Stomach (tissue), 4 donors: Measurements from ENCODE around the gene IL1B.
"Not testable (repeated sequence)": the region's sequence is repeated elsewhere in the genome, so short reads cannot be mapped to it uniquely, and the experiment has no call there.

Experiments used
- CTCF ChIP-seq, 7 experiments: fragments of 450-650 bp in 4 of 7; fragments of 200-600 bp in 3 of 7; sonication (generic) in 3 of 7; IDR thresholded peaks; one replicate each; pipeline ENCODE4 v1.5.1; 2016 to 2019; ENCODE audit warnings: antibody characterized with exemption in 7 of 7, control low read depth in 2 of 7, mild to moderate bottlenecking in 1 of 7
- EP300 ChIP-seq: sonication (generic); formaldehyde crosslinking; IDR thresholded peaks from one replicate; pipeline ENCODE4 v1.6.1; 2017; ENCODE audit warnings: antibody characterized with exemption

DNA sequence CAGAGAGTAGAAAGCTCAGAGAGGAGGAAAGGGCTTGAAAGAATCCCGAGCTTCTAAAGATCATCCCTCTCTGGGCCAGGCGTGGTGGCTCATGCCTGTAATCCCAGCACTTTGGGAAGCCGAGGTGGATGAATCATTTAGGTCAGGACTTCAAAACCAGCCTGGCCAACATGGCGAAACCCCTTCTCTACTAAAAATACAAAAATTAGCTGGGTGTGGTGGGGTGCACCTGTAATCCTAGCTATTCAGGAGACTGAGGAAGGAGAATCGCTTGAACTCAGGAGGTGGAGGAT lies 3.0 kb downstream of the IL1B start:
- not testable (repeated sequence) for TF ChIP-seq CTCF (IDR thresholded peaks at IDR 0.05); EP300
